GM12878 (cell line): ENCODE measurements around the gene RPS27L. TPM values are rescaled to one million over a fixed set of nuclear protein-coding genes. Genes with fewer than 3 reads are reported as not detected.

Experiments
- BHLHE40 ChIP-seq, 2 experiments: fragments of 450-650 bp in 1 of 2; IDR thresholded peaks; 2 replicates each; pipeline ENCODE4 v1.6.1; 2011 to 2017; ENCODE audit warnings: low read depth in 2 of 2, borderline replicate concordance in 1 of 2, improper control_type of control experiment in 1 of 2, low read length in 1 of 2, mild to moderate bottlenecking in 1 of 2
- CEBPZ ChIP-seq: fragments of 150-350 bp; IDR thresholded peaks from 2 replicates; pipeline ENCODE4 v1.6.1; 2016; ENCODE audit warnings: low read depth, low read length
- CHD2 ChIP-seq: IDR thresholded peaks from 2 replicates; pipeline ENCODE4 v1.6.1; 2011; ENCODE audit warnings: low read depth, low read length, improper control_type of control experiment, borderline replicate concordance
- DPF2 ChIP-seq: fragments of 450-650 bp; IDR thresholded peaks from 2 replicates; pipeline ENCODE4 v1.6.1; 2017; ENCODE audit warnings: mild to moderate bottlenecking
- EED ChIP-seq: sonication (generic); IDR thresholded peaks from 2 replicates; pipeline ENCODE4 v1.6.1; 2016; ENCODE audit warnings: antibody characterized with exemption, low read depth
- EZH2 ChIP-seq: IDR thresholded peaks from 2 replicates; pipeline ENCODE4 v1.6.1; 2012; ENCODE audit warnings: low read depth, mild to moderate bottlenecking, control low read depth, inconsistent platforms, low read length, borderline replicate concordance; ENCODE audit not compliant: control insufficient read depth
- FOXM1 ChIP-seq: IDR thresholded peaks from 2 replicates; pipeline ENCODE4 v1.6.1; 2012; ENCODE audit warnings: low read depth, mild to moderate bottlenecking, inconsistent platforms, low read length, moderate library complexity
- IRF5 ChIP-seq: fragments of 450-650 bp; IDR thresholded peaks from 2 replicates; pipeline ENCODE4 v1.6.1; 2017; ENCODE audit warnings: borderline replicate concordance
- MYB ChIP-seq: fragments of 150-350 bp; IDR thresholded peaks from 2 replicates; pipeline ENCODE4 v1.6.1; 2014; ENCODE audit warnings: mild to moderate bottlenecking, low read depth, low read length, borderline replicate concordance
- NBN ChIP-seq: fragments of 450-650 bp; IDR thresholded peaks from 2 replicates; pipeline ENCODE4 v1.6.1; 2016
- NFXL1 ChIP-seq: fragments of 450-650 bp; IDR thresholded peaks from 2 replicates; pipeline ENCODE4 v1.6.1; 2017; ENCODE audit warnings: antibody characterized with exemption, mild to moderate bottlenecking, borderline replicate concordance
- PAX8 ChIP-seq: fragments of 450-650 bp; IDR thresholded peaks from 2 replicates; pipeline ENCODE4 v1.6.1; 2017; ENCODE audit warnings: mild to moderate bottlenecking, moderate library complexity
- POLR2A ChIP-seq: IDR thresholded peaks from 2 replicates; pipeline ENCODE4 v1.6.1; 2011; ENCODE audit warnings: low read depth, mild to moderate bottlenecking, low read length
- POU2F2 ChIP-seq: IDR thresholded peaks from 3 replicates; pipeline ENCODE4 v1.6.1; 2011; ENCODE audit warnings: low read depth, mild to moderate bottlenecking, low read length, borderline replicate concordance
- RFX5 ChIP-seq: IDR thresholded peaks from 2 replicates; pipeline ENCODE4 v1.6.1; 2011; ENCODE audit warnings: low read depth, low read length, improper control_type of control experiment
- SKIL ChIP-seq: fragments of 450-650 bp; IDR thresholded peaks from 2 replicates; pipeline ENCODE4 v1.6.1; 2017; ENCODE audit warnings: mild to moderate bottlenecking, low read depth, inconsistent platforms; ENCODE audit not compliant: poor library complexity, severe bottlenecking
- TBL1XR1 ChIP-seq: IDR thresholded peaks from 2 replicates; pipeline ENCODE4 v1.6.1; 2012; ENCODE audit warnings: low read depth, low read length, improper control_type of control experiment
- ZBTB4 ChIP-seq: fragments of 450-650 bp; formaldehyde crosslinking; IDR thresholded peaks from 2 replicates; pipeline ENCODE4 v1.4.0; 2022; ENCODE audit warnings: mild to moderate bottlenecking, moderate library complexity
- ZNF384 ChIP-seq: IDR thresholded peaks from 2 replicates; pipeline ENCODE4 v1.6.1; 2012; ENCODE audit warnings: low read depth, mild to moderate bottlenecking, low read length, improper control_type of control experiment, borderline replicate concordance
- ZNF622 ChIP-seq: fragments of 450-650 bp; IDR thresholded peaks from 2 replicates; pipeline ENCODE4 v1.6.1; 2017; ENCODE audit warnings: mild to moderate bottlenecking, inconsistent platforms
- polyA plus RNA-seq, 11 experiments: library from polyadenylated mRNA; depleted of rRNA in 4 of 11; unstranded in 6 of 11; stranded (reverse) in 5 of 11; fragments of >200 nt; fragmentation: Nextera tagmentation in 4 of 11; fragmentation: Illumina TruSeq in 1 of 11; extraction: Ambion mirVana in 4 of 11; extraction: Trizol in 1 of 11; gene quantifications; 1 replicate in 1 of 11; 2 replicates in 10 of 11; pipeline versions ENCODE4 v1.2.1 to v1.2.3, GENCODE V29; 2011 to 2016; ENCODE audit warnings: inconsistent platforms in 2 of 11, missing spikeins in 2 of 11, low read depth in 1 of 11
- total RNA-seq, 4 experiments: library from RNA; depleted of rRNA in 3 of 4; stranded (reverse); fragments of >200 nt in 3 of 4; fragmentation: Illumina TruSeq in 1 of 4; extraction: Trizol in 1 of 4; gene quantifications; 2 replicates each; pipeline versions ENCODE4 v1.2.1 to v1.2.3, GENCODE V29; 2013 to 2021

Gene RPS27L
- total and polyA plus RNA-seq, 10 of the 15 experiments (the other 5 are each of a cell fraction or from before 2014, with no cell fraction given) = 133 to 970 (median 220) TPM

GRCh38 chr15:63191895-63192618 lies 34.8 kb upstream of the RPS27L start (continued):
- TF ChIP-seq TBL1XR1 = peak; percentile 63; the same call in 1 of the 2 replicates
- no peak for TF ChIP-seq NFXL1
- TF ChIP-seq FOXM1 = peak; percentile 42; the same call in 1 of the 2 replicates
- TF ChIP-seq IRF5 = no peak
- no peak for TF ChIP-seq CEBPZ
- no peak for TF ChIP-seq ZNF384
- peak; percentile 93 to 94 for TF ChIP-seq BHLHE40 (IDR thresholded peaks at IDR 0.05; ENCODE audit: borderline replicate concordance in 1 of 2, low read depth in 2 of 2, low read length in 1 of 2)
- no peak for TF ChIP-seq ZNF622
- no peak for TF ChIP-seq RFX5
- TF ChIP-seq EED = no peak
- TF ChIP-seq EZH2 = no peak
- TF ChIP-seq CHD2 = peak; percentile 79; the same call in 1 of the 2 replicates
- no peak for TF ChIP-seq ZBTB4 (CRISPR knock-in tag)
- peak; percentile 21; the same call in 1 of the 3 replicates for TF ChIP-seq POU2F2
- TF ChIP-seq PAX8 = 0 out of 2 replicates have a peak, but pooled peaks have one; percentile 88
- no peak for TF ChIP-seq POLR2A
- peak; percentile 85; the same call in 1 of the 2 replicates for TF ChIP-seq DPF2
- TF ChIP-seq NBN = peak; percentile 86
- TF ChIP-seq SKIL = peak; percentile 71
- TF ChIP-seq MYB = 0 out of 2 replicates have a peak, but pooled peaks have one; percentile 39
